Measurements from ENCODE around the gene MRPL19. TPM values are rescaled to one million over a fixed set of nuclear protein-coding genes. Genes with fewer than 3 reads are reported as not detected.

MRPL19 gene
- total and polyA plus RNA-seq, 7 experiments from 2014 or later: 14.2 to 44.8 (median 26.2) TPM

DNA sequence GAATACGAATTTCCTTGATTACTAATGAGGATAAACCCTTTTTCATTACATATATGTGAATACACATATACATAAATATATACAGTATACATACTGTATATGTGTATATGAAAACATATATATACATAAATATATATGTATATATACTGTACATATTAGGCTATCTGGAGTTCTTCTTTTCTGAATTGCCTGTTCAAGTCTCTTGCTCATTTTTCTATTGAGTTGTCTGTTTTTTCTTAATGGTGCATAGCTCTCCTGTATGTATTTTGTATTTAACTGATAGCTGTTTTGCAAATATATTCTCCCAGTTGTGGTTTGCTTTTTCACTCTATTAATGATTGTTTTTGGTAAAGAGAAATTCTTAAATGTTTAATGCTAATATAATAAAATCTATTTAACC lies 73.0 kb downstream of the MRPL19 start:
- no peaks in the 10 kb centered on the region for H3K36me3 ChIP-seq (ENCODE audit: control insufficient read depth in 2 of 3, insufficient read depth in 3 of 3, low read length in 3 of 3)
- DNase-seq (no peak), ATAC-seq (no peak)
- Mint-ChIP-seq H3K4me3 (no peak overlapping the region), H3K4me1 (no peaks in the 10 kb centered on the region), H3K9me3 (peaks cover 0 to 8% (median 1%) of the 10 kb centered on the region in 11 donors), H3K36me3 (peaks cover 0 to 4% (median 0%) of the 10 kb centered on the region in 5 donors), H3K27ac (no peak overlapping the region), H3K27me3 (peaks cover 23 to 40% (median 29%) of the 10 kb centered on the region in 5 donors)
- H3K27me3 ChIP-seq (ENCODE audit: control insufficient read depth in 2 of 2, insufficient read depth in 2 of 2, low read length in 2 of 2): no peaks in the 10 kb centered on the region
- CTCF ChIA-PET: no interaction called here
- intact Hi-C loops (cut with micrococcal nuclease): loop anchor here in 1 of 2 donors (10.0 kb wide), 1 partner anchor 885 kb away; the partner anchor contains the start of gene HK2
- POLR2A ChIA-PET: no interaction called here
- no peaks in the 10 kb centered on the region for H3K9me3 ChIP-seq (ENCODE audit: control insufficient read depth in 2 of 3, low read length in 3 of 3)
- H3K4me3 ChIP-seq (ENCODE audit: low read length): no peak overlapping the region
- no peak overlapping the region for H3K27ac ChIP-seq (ENCODE audit: low read depth, low read length)
- H3K4me1 ChIP-seq (ENCODE audit: control insufficient read depth in 2 of 2, insufficient read depth in 2 of 2, low read length in 2 of 2): no peaks in the 10 kb centered on the region

DNA sequence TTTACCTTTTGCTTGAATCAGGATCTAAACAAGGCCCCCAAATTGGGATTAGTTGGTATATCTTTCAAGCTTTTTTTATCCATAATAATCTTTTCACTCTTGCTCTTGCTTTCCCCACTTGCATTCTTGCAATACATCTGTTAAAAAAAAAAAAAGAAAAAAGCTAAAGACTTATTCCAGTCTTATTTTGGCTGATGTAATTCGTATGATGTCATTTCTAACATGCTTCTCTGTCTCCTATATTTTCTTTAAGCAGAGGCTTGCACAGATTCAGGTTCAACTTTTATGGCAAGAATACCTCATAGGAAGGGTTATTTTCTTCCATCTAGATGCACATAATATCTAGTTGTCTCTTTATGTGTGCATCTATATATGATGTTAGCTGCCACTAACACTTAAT lies 73.9 kb downstream of the MRPL19 start:
- peaks cover 0 to 4% (median 0%) of the 10 kb centered on the region in 5 donors for H3K36me3 Mint-ChIP-seq
- POLR2A ChIA-PET: no interaction called here
- peaks cover 22 to 34% (median 30%) of the 10 kb centered on the region in 5 donors for H3K27me3 Mint-ChIP-seq
- Histone ChIP-seq H3K27me3 (ENCODE audit: control insufficient read depth in 2 of 2, insufficient read depth in 2 of 2, low read length in 2 of 2) (no peaks in the 10 kb centered on the region), H3K27ac (ENCODE audit: low read depth, low read length) (no peak overlapping the region), H3K4me1 (ENCODE audit: control insufficient read depth in 2 of 2, insufficient read depth in 2 of 2, low read length in 2 of 2) (no peaks in the 10 kb centered on the region), H3K9me3 (ENCODE audit: control insufficient read depth in 2 of 3, low read length in 3 of 3) (no peaks in the 10 kb centered on the region), H3K4me3 (ENCODE audit: low read length) (no peak overlapping the region), H3K36me3 (ENCODE audit: control insufficient read depth in 2 of 3, insufficient read depth in 3 of 3, low read length in 3 of 3) (no peaks in the 10 kb centered on the region)
- no peak overlapping the region for H3K4me3 Mint-ChIP-seq
- peaks cover 0 to 8% (median 1%) of the 10 kb centered on the region in 11 donors for H3K9me3 Mint-ChIP-seq
- no peaks in the 10 kb centered on the region for H3K4me1 Mint-ChIP-seq
- ATAC-seq: no peak
- intact Hi-C loops (cut with micrococcal nuclease): no loop called here
- no peak for DNase-seq
- no peak overlapping the region for H3K27ac Mint-ChIP-seq
- CTCF ChIA-PET: no interaction called here

DNA sequence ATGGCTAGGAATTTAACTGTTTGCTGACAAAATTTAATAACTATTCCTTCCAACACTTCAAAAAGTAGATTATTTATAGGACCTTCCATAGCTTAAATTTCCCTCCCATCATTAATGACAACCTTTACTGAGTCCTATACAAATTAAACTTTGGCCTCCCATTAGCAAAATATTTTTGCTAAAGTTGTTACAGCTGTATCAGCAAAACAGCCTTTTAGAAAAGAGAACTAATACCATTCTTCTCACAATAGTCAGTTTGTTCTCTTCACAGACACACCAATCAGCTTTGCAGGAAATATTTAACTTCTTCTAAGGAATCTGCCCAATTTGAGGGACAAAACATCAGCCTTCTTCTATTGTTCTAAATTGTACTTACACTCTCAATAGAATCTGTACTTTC lies 76.1 kb downstream of the MRPL19 start:
- Mint-ChIP-seq H3K9me3 (peaks cover 0 to 8% (median 1%) of the 10 kb centered on the region in 11 donors), H3K27me3 (peaks cover 27 to 43% (median 38%) of the 10 kb centered on the region in 5 donors), H3K4me3 (no peak overlapping the region), H3K36me3 (peaks cover 0 to 4% (median 0%) of the 10 kb centered on the region in 5 donors), H3K27ac (no peak overlapping the region), H3K4me1 (no peaks in the 10 kb centered on the region)
- intact Hi-C loops (cut with micrococcal nuclease): no loop called here
- POLR2A ChIA-PET: interaction anchor here (0.7 kb wide), 1 partner anchor 30 kb away, joined by 3 read pairs; no protein-coding TSS in a partner anchor
- H3K4me3 ChIP-seq (ENCODE audit: low read length): no peak overlapping the region
- CTCF ChIA-PET: no interaction called here
- H3K27ac ChIP-seq (ENCODE audit: low read depth, low read length): no peak overlapping the region
- no peaks in the 10 kb centered on the region for H3K9me3 ChIP-seq (ENCODE audit: control insufficient read depth in 2 of 3, low read length in 3 of 3)
- no peaks in the 10 kb centered on the region for H3K36me3 ChIP-seq (ENCODE audit: control insufficient read depth in 2 of 3, insufficient read depth in 3 of 3, low read length in 3 of 3)
- H3K4me1 ChIP-seq (ENCODE audit: control insufficient read depth in 2 of 2, insufficient read depth in 2 of 2, low read length in 2 of 2): no peaks in the 10 kb centered on the region
- DNase-seq (no peak), ATAC-seq (no peak)
- H3K27me3 ChIP-seq (ENCODE audit: control insufficient read depth in 2 of 2, insufficient read depth in 2 of 2, low read length in 2 of 2): no peaks in the 10 kb centered on the region

DNA sequence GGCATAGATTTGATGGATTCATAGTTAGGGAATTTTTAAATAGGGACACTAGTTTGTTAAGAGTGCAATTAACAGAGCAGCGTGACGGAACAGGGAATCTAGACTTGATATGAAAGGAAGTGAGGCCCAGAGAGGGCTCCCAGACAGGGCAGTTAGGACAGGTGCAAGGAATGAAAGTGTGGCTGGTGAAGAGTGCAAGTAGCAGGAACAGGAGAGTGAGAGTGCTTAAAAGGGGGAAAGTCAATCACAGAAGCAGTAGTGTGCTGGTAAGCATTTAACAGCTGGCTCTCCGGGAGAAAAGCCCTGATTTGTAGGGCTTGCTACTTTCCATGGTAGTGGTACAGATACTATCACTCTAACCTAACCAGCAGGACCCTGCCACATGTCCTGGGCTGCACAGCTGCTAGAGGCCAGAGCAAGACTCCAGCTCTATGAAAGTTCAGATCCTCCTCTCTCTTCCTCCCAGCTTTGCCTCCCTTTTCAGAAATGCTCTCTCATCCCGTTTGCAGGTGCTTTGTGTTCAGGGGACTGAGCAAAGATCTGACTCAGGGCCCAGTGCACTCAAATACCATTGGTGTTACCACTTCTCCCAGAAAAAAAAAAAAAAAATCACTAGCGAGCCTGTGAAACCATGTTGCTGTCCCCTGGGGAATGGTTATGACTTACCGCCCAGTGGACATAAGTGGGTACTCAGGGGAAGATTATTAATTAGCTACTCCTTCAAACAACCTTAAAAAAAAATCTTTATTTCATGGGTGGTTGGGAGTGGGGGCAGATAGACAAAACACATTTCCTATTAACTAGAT lies 82.2 kb downstream of the MRPL19 start:
- Histone ChIP-seq H3K27ac (ENCODE audit: low read depth, low read length) (no peak overlapping the region), H3K9me3 (ENCODE audit: control insufficient read depth in 2 of 3, low read length in 3 of 3) (no peaks in the 10 kb centered on the region), H3K36me3 (ENCODE audit: control insufficient read depth in 2 of 3, insufficient read depth in 3 of 3, low read length in 3 of 3) (no peaks in the 10 kb centered on the region), H3K4me3 (ENCODE audit: low read length) (no peak overlapping the region), H3K27me3 (ENCODE audit: control insufficient read depth in 2 of 2, insufficient read depth in 2 of 2, low read length in 2 of 2) (no peaks in the 10 kb centered on the region), H3K4me1 (ENCODE audit: control insufficient read depth in 2 of 2, insufficient read depth in 2 of 2, low read length in 2 of 2) (no peaks in the 10 kb centered on the region)
- H3K27ac Mint-ChIP-seq: no peak overlapping the region
- no peak for ATAC-seq
- H3K36me3 Mint-ChIP-seq: no peaks in the 10 kb centered on the region
- POLR2A ChIA-PET: no interaction called here
- intact Hi-C loops (cut with micrococcal nuclease): no loop called here
- H3K4me1 Mint-ChIP-seq: no peaks in the 10 kb centered on the region
- H3K9me3 Mint-ChIP-seq: no peaks in the 10 kb centered on the region
- H3K27me3 Mint-ChIP-seq: peaks cover 13 to 27% (median 23%) of the 10 kb centered on the region in 5 donors
- no peak overlapping the region for H3K4me3 Mint-ChIP-seq
- CTCF ChIA-PET: no interaction called here
- DNase-seq: no peak

DNA sequence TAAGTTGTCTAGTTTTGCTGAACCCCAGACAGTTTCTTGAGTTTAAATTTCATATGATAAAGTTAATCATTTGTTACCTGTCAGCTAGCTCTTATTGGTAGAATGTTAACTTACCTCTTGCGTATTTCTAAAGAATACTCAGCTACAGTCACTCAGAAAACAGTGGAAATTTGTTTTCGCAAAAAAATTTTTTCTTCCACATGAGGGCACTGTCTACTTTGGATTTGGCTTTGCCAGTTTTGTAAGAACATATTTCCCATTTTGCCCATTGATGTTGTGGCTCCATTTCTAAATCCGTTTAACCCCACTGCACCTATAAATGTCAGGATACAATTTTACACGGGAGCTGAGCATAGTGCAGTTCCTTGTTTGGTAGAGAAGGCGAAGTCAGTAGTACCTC lies 83.3 kb downstream of the MRPL19 start:
- no peaks in the 10 kb centered on the region for H3K27me3 ChIP-seq (ENCODE audit: control insufficient read depth in 2 of 2, insufficient read depth in 2 of 2, low read length in 2 of 2)
- H3K27ac Mint-ChIP-seq: no peak overlapping the region
- no peaks in the 10 kb centered on the region for H3K9me3 ChIP-seq (ENCODE audit: control insufficient read depth in 2 of 3, low read length in 3 of 3)
- no peak overlapping the region for H3K27ac ChIP-seq (ENCODE audit: low read depth, low read length)
- no peaks in the 10 kb centered on the region for H3K4me1 Mint-ChIP-seq
- H3K36me3 Mint-ChIP-seq: no peaks in the 10 kb centered on the region
- intact Hi-C loops (cut with micrococcal nuclease): no loop called here
- POLR2A ChIA-PET: no interaction called here
- ATAC-seq: no peak
- no peak for DNase-seq
- H3K4me3 Mint-ChIP-seq: no peak overlapping the region
- CTCF ChIA-PET: no interaction called here
- no peaks in the 10 kb centered on the region for H3K4me1 ChIP-seq (ENCODE audit: control insufficient read depth in 2 of 2, insufficient read depth in 2 of 2, low read length in 2 of 2)
- peaks cover 12 to 24% (median 21%) of the 10 kb centered on the region in 5 donors for H3K27me3 Mint-ChIP-seq
- no peak overlapping the region for H3K4me3 ChIP-seq (ENCODE audit: low read length)
- H3K9me3 Mint-ChIP-seq: peaks cover 0 to 4% (median 0%) of the 10 kb centered on the region in 11 donors
- no peaks in the 10 kb centered on the region for H3K36me3 ChIP-seq (ENCODE audit: control insufficient read depth in 2 of 3, insufficient read depth in 3 of 3, low read length in 3 of 3)

DNA sequence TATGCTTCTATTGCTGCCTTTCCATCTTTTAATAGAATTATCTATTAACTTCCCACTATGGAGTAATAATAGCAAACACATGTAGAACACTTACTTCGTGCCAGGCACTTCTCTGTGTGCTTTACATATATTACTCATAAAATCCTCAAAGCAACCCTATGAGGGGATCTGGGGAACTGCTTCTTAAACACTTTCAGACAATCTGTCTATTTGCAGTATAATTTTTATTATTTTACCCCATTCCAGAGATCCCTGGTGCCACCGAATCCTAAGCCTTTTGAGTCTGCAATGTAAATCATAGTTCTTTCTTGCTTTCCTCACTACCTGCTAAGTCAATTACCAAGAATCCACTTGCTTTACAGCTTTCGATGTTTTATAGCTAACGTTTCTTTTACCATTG lies 89.7 kb downstream of the MRPL19 start:
- Histone ChIP-seq H3K4me3 (ENCODE audit: low read length) (no peak overlapping the region), H3K4me1 (ENCODE audit: control insufficient read depth in 2 of 2, insufficient read depth in 2 of 2, low read length in 2 of 2) (no peaks in the 10 kb centered on the region), H3K36me3 (ENCODE audit: control insufficient read depth in 2 of 3, insufficient read depth in 3 of 3, low read length in 3 of 3) (no peaks in the 10 kb centered on the region), H3K27ac (ENCODE audit: low read depth, low read length) (no peak overlapping the region), H3K27me3 (ENCODE audit: control insufficient read depth in 2 of 2, insufficient read depth in 2 of 2, low read length in 2 of 2) (peaks cover 0 to 3% of the 10 kb centered on the region in 2 donors), H3K9me3 (ENCODE audit: control insufficient read depth in 2 of 3, low read length in 3 of 3) (no peaks in the 10 kb centered on the region)
- Mint-ChIP-seq H3K4me1 (no peaks in the 10 kb centered on the region), H3K27me3 (peaks cover 11 to 34% (median 25%) of the 10 kb centered on the region in 5 donors), H3K27ac (no peak overlapping the region), H3K36me3 (peaks cover 0 to 6% (median 0%) of the 10 kb centered on the region in 5 donors), H3K4me3 (no peak overlapping the region), H3K9me3 (peaks cover 0 to 10% (median 4%) of the 10 kb centered on the region in 11 donors)
- DNase-seq (no peak), ATAC-seq (no peak)
- ChIA-PET POLR2A (no interaction called here), CTCF (no interaction called here)
- intact Hi-C loops (cut with micrococcal nuclease): no loop called here

DNA sequence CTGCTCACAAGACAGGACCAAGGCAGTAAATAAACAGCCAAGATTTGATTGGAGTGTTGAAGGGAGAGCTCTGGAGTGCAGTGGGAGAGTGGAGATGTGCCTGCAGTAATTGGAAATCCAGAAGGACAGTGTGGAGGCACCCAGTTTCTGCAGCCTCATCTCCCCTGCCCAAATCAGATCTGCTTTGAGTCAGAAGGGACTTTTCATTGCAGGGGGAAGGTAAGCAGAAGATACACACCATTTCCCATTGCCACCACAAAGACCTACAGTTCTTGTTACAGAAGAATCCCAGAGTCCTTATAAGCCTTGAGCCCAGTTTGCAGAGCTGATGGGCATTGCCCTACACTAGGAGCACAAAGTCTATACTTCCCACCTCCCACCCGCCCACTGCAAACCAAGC lies 91.4 kb downstream of the MRPL19 start:
- no peak for ATAC-seq
- H3K27ac Mint-ChIP-seq: no peak overlapping the region
- no peak for DNase-seq
- peaks cover 2 to 29% (median 26%) of the 10 kb centered on the region in 5 donors for H3K27me3 Mint-ChIP-seq
- Histone ChIP-seq H3K27me3 (ENCODE audit: control insufficient read depth in 2 of 2, insufficient read depth in 2 of 2, low read length in 2 of 2) (peaks cover 0 to 3% of the 10 kb centered on the region in 2 donors), H3K4me3 (ENCODE audit: low read length) (no peak overlapping the region), H3K27ac (ENCODE audit: low read depth, low read length) (no peak overlapping the region), H3K4me1 (ENCODE audit: control insufficient read depth in 2 of 2, insufficient read depth in 2 of 2, low read length in 2 of 2) (no peaks in the 10 kb centered on the region), H3K36me3 (ENCODE audit: control insufficient read depth in 2 of 3, insufficient read depth in 3 of 3, low read length in 3 of 3) (no peaks in the 10 kb centered on the region), H3K9me3 (ENCODE audit: control insufficient read depth in 2 of 3, low read length in 3 of 3) (no peaks in the 10 kb centered on the region)
- intact Hi-C loops (cut with micrococcal nuclease): no loop called here
- ChIA-PET POLR2A (no interaction called here), CTCF (no interaction called here)
- peaks cover 0 to 6% (median 0%) of the 10 kb centered on the region in 5 donors for H3K36me3 Mint-ChIP-seq
- H3K4me3 Mint-ChIP-seq: no peak overlapping the region
- peaks cover 0 to 24% (median 5%) of the 10 kb centered on the region in 11 donors for H3K9me3 Mint-ChIP-seq
- H3K4me1 Mint-ChIP-seq: no peaks in the 10 kb centered on the region

All from naive thymus-derived CD4-positive, alpha-beta T cell (primary cell).